ENCODE results near the gene NDUFA12. TPM values are rescaled to one million over a fixed set of nuclear protein-coding genes. Genes with fewer than 3 reads are reported as not detected.

The NDUFA12 gene
- total and polyA plus RNA-seq, 12 donors: 84.0 to 297 (median 119) TPM

- Histone ChIP-seq H3K4me3 (no peak overlapping the region), H3K27me3 (no peaks in the 10 kb centered on the region), H3K27ac (no peak overlapping the region), H3K36me3 (replicated peaks in 1 of 2) (no peaks in the 10 kb centered on the region), H3K4me1 (replicated peaks in 1 of 2) (peaks cover 0 to 12% of the 10 kb centered on the region in 2 donors), H3K9me3 (replicated peaks in 1 of 3) (no peaks in the 10 kb centered on the region)
- WGBS, 4 donors: 89 to 96% (median 95%) methylated on average over 4 of the region's 4 CpGs
- no peak for TF ChIP-seq POLR2A (IDR thresholded peaks at IDR 0.05)
- TF ChIP-seq CTCF (IDR thresholded peaks at IDR 0.05): no peak
- intact Hi-C loops (cut with DNase I): no loop called here
- DNase-seq: no peak
Measured at GRCh38 chr12:94979941-94980340, 23.6 kb downstream of the NDUFA12 start.

GRCh38 chr12:94977766-94978468, 25.6 kb downstream of the NDUFA12 start:
- Histone ChIP-seq H3K36me3 (replicated peaks in 1 of 2) (no peaks in the 10 kb centered on the region), H3K27me3 (no peaks in the 10 kb centered on the region), H3K27ac (no peak overlapping the region), H3K4me3 (no peak overlapping the region), H3K9me3 (replicated peaks in 1 of 3) (no peaks in the 10 kb centered on the region), H3K4me1 (replicated peaks in 1 of 2) (peaks cover 0 to 16% of the 10 kb centered on the region in 2 donors)
- TF ChIP-seq CTCF (IDR thresholded peaks at IDR 0.05) (no peak), POLR2A (IDR thresholded peaks at IDR 0.05) (no peak)
- WGBS, 4 donors: 90 to 95% (median 94%) methylated on average over 4 of the region's 4 CpGs
- intact Hi-C loops (cut with DNase I): no loop called here
- no peak for DNase-seq

- H3K4me3 ChIP-seq: no peak overlapping the region
- H3K36me3 ChIP-seq (replicated peaks in 1 of 2): no peaks in the 10 kb centered on the region
- H3K9me3 ChIP-seq (replicated peaks in 1 of 3): no peaks in the 10 kb centered on the region
- intact Hi-C loops (cut with DNase I): no loop called here
- 57 to 80% (median 64%) methylated on average over 5 of the region's 5 CpGs for WGBS, 4 donors
- TF ChIP-seq POLR2A (IDR thresholded peaks at IDR 0.05) (no peak), CTCF (IDR thresholded peaks at IDR 0.05) (no peak)
- H3K27me3 ChIP-seq: no peaks in the 10 kb centered on the region
- no peak for DNase-seq
- no peak overlapping the region for H3K27ac ChIP-seq
- peaks cover 0 to 4% of the 10 kb centered on the region in 2 donors for H3K4me1 ChIP-seq (replicated peaks in 1 of 2)
Measured at GRCh38 chr12:94973221-94973620, 30.3 kb downstream of the NDUFA12 start.

GRCh38 chr12:94972795-94973194, 30.7 kb downstream of the NDUFA12 start:
- 86 to 96% (median 93%) methylated on average over 2 of the region's 2 CpGs for WGBS, 4 donors
- intact Hi-C loops (cut with DNase I): no loop called here
- no peaks in the 10 kb centered on the region for H3K9me3 ChIP-seq (replicated peaks in 1 of 3)
- H3K36me3 ChIP-seq (replicated peaks in 1 of 2): no peaks in the 10 kb centered on the region
- no peak for DNase-seq
- H3K4me1 ChIP-seq (replicated peaks in 1 of 2): peaks cover 0 to 4% of the 10 kb centered on the region in 2 donors
- H3K27me3 ChIP-seq: no peaks in the 10 kb centered on the region
- H3K4me3 ChIP-seq: no peak overlapping the region
- no peak overlapping the region for H3K27ac ChIP-seq
- no peak for TF ChIP-seq POLR2A (IDR thresholded peaks at IDR 0.05)
- no peak for TF ChIP-seq CTCF (IDR thresholded peaks at IDR 0.05)

Measured in adrenal gland (tissue), 12 donors.